Fibroblast of the aortic adventitia (primary cell): ENCODE results near the gene LRP1B. TPM values are rescaled to one million over a fixed set of nuclear protein-coding genes. Genes with fewer than 3 reads are reported as not detected.

ENCODE experiments used
- DNase-seq: peaks from one replicate; pipeline ENCODE4 v3.0.0-alpha.2; 2010; ENCODE audit warnings: low read depth
- H3K4me3 ChIP-seq: 2 replicates; pipeline ENCODE4 v1.5.1; 2011; ENCODE audit warnings: low read depth, mild to moderate bottlenecking, control low read depth, low read length, moderate library complexity
- total RNA-seq: library from RNA; depleted of rRNA; stranded (reverse); fragments of >200 nt; gene quantifications from 2 replicates; pipeline ENCODE4 v1.2.3, GENCODE V29; 2012; ENCODE audit warnings: low replicate concordance
- TF ChIP-seq, protein P1 (sequence below): IDR thresholded peaks from 2 replicates; pipeline ENCODE4 v1.5.1; 2011; ENCODE audit warnings: mild to moderate bottlenecking, low read length, control low read depth, inconsistent platforms; ENCODE audit not compliant: insufficient read depth

The LRP1B gene
- total RNA-seq, 1 donor: 0.36 TPM

DNA sequence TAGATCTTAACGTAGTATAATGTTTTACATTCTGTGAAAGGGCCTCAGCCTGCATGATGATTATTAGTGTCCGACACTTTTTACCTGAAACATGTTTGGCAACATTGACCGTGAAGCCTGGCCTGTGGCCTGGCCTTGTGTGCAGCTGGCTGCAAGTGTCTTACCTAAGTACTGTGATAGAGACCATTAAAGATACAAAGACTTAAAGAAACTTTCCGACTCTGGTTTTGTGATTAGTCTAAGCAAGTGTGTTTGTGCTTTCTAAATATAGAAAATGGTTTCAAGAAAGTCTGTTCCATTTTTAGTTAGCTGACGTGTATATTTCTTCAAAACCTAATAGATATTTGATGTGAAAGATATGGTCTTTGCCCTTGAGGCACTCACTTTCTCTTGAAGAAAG lies 601.8 kb downstream of the LRP1B start:
- H3K4me3 ChIP-seq: no peak overlapping the region
- DNase-seq: no peak
- TF ChIP-seq, protein P1, sequence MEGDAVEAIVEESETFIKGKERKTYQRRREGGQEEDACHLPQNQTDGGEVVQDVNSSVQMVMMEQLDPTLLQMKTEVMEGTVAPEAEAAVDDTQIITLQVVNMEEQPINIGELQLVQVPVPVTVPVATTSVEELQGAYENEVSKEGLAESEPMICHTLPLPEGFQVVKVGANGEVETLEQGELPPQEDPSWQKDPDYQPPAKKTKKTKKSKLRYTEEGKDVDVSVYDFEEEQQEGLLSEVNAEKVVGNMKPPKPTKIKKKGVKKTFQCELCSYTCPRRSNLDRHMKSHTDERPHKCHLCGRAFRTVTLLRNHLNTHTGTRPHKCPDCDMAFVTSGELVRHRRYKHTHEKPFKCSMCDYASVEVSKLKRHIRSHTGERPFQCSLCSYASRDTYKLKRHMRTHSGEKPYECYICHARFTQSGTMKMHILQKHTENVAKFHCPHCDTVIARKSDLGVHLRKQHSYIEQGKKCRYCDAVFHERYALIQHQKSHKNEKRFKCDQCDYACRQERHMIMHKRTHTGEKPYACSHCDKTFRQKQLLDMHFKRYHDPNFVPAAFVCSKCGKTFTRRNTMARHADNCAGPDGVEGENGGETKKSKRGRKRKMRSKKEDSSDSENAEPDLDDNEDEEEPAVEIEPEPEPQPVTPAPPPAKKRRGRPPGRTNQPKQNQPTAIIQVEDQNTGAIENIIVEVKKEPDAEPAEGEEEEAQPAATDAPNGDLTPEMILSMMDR: no peak

DNA sequence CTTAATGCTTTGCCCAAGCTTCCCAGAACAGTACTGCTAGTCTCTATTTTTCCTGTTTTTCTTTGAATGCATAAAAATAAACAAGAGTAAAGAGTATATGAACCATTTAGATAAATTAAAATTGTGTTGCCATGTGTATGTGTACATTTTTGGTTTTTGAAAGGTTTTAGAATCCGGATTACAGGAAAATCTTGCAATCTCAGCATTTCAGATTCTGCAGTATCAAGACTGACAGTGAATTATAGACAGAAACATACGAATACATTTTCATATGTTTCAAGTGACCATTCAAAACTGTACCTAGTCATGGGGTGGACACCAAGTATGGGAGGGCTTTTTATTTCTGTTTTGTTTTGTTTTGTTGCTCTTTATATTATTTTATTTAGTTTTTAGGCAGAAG lies 604.1 kb downstream of the LRP1B start:
- DNase-seq: no peak
- TF ChIP-seq, protein P1: no peak

DNA sequence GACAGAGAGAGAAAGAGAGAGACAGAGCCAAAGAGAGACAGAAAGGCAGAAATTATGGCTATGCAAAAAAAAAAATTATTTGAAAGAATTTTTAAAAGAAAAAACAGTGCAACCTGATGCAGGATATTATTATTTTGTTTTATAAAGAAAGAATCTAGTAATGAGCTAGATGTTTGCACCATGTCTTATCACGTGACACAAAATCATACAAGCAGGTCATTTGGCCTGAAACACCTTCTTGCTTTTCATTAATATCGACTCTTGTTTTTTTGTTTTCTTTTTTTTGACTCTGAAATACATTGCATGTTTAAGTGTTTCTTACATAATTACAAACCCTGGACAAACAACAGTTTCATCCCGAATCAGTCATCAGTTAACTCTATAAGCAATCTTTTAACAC lies 606.0 kb downstream of the LRP1B start:
- no peak for DNase-seq
- TF ChIP-seq, protein P1: no peak
- H3K4me3 ChIP-seq: no peak overlapping the region

More for the DNA sequence above, 604.1 kb downstream of the LRP1B start:
- H3K4me3 ChIP-seq: no peak overlapping the region

DNA sequence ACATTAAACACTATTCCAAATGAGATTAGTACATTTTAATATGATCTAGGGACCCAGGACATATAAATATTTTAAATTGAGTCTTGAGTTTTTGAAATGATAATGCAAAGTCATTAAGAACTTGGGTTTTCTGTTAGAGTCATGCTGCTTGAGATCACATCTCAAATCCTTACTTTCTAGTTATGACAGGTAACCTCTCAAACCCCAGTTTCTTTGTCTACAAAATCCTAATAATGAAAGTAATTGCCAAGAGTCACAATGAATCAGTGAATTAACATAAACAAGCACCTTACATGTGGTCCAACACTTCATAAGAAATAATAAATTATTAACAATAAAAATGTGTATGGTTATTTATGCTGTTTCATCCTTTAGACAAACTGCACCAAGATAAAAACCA lies 607.6 kb downstream of the LRP1B start:
- TF ChIP-seq, protein P1: no peak
- H3K4me3 ChIP-seq: no peak overlapping the region
- DNase-seq: no peak

DNA sequence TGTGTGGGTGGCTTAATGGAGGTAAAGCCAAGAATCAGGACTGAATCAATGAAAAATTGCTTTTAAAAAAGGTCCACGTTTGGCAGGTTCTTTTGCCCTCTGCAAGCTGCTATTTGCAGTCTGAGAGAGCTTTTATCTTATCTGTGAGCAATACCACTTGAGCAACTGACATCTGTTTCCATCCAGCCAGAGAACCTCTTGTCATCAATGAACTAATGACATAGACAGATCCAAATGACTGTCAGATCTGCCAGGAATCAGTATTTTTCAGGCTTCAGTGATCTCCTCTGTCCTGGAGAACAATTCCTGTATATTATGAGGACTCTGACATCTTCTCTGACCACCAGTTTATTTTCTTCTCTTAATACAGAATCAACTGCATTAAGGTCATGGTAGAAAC lies 608.1 kb downstream of the LRP1B start:
- H3K4me3 ChIP-seq: no peak overlapping the region
- TF ChIP-seq, protein P1: no peak
- no peak for DNase-seq

DNA sequence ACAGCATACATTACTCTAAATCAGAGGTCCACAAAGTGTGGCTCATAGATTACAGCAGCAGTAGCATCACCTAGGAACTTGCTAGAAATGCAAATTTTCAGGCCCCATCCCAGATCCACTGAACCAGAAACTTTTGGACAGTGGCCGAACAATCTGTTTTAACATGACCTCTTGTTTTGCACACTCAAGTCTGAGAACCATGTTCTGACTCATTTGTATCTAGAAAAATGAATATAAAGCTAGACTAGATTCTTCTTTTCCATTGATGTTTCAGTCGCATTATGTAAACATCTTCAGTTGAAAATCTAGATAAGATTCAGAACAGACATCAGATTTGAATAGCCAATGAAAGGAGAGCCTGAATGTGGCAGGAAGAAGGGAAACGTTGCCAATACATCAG lies 608.8 kb downstream of the LRP1B start:
- TF ChIP-seq, protein P1: no peak
- no peak overlapping the region for H3K4me3 ChIP-seq
- DNase-seq: no peak

DNA sequence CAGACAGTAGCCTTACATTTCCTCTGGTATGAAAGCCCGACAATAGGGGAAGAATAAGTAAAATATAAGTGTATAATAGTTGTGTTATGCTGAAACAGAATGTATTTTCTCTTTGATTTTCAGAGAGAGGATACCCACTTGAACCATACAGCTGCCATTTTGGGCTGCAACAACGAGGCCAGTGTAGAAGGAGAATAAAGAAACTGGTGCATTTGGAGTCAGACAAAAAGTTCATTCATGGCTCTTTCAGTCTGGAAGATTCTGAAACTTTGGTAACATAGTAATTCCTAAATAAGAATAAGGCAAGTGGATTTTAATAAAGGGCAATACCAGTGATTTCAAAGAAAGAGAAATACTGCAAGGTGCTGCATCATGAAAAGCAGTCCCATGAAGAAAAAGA lies 610.9 kb downstream of the LRP1B start:
- H3K4me3 ChIP-seq: no peak overlapping the region
- TF ChIP-seq, protein P1: no peak
- no peak for DNase-seq
